H9 (cell line): ENCODE measurements around the gene LEFTY1. TPM values are rescaled to one million over a fixed set of nuclear protein-coding genes. Genes with fewer than 3 reads are reported as not detected.

ENCODE experiments used
- DNase-seq: peaks from one replicate; pipeline ENCODE4 v3.0.0-alpha.2; 2017
- H2AFZ ChIP-seq: one replicate; pipeline ENCODE4 v1.6.1; 2013; ENCODE audit warnings: mild to moderate bottlenecking, low read length, control low read depth, moderate library complexity
- H2AK5ac ChIP-seq: 2 replicates; pipeline ENCODE4 v1.6.1; 2013; ENCODE audit warnings: low read length, control low read depth, mixed read lengths; ENCODE audit not compliant: insufficient read length
- H2BK120ac ChIP-seq: one replicate; pipeline ENCODE4 v1.6.1; 2013; ENCODE audit warnings: low read depth, mild to moderate bottlenecking, low read length, control low read depth, inconsistent platforms; ENCODE audit not compliant: poor library complexity, severe bottlenecking
- H2BK12ac ChIP-seq: 2 replicates; pipeline ENCODE4 v1.6.1; 2013; ENCODE audit warnings: low read length, control low read depth, mixed read lengths, low read depth; ENCODE audit not compliant: insufficient read length
- H2BK15ac ChIP-seq: 2 replicates; pipeline ENCODE4 v1.6.1; 2013; ENCODE audit warnings: low read depth, low read length, control low read depth
- H2BK20ac ChIP-seq: one replicate; pipeline ENCODE4 v1.6.1; 2013; ENCODE audit warnings: low read depth, mild to moderate bottlenecking, low read length, control low read depth, inconsistent platforms; ENCODE audit not compliant: poor library complexity, severe bottlenecking
- H2BK5ac ChIP-seq: 2 replicates; pipeline ENCODE4 v1.6.1; 2013; ENCODE audit warnings: low read length, control low read depth, mixed read lengths; ENCODE audit not compliant: insufficient read length
- H3K14ac ChIP-seq: 2 replicates; pipeline ENCODE4 v1.6.1; 2013; ENCODE audit warnings: low read length, control low read depth; ENCODE audit not compliant: insufficient read depth
- H3K18ac ChIP-seq: 2 replicates; pipeline ENCODE4 v1.6.1; 2013; ENCODE audit warnings: low read depth, mild to moderate bottlenecking, mixed read lengths, low read length, control low read depth; ENCODE audit not compliant: insufficient read length
- H3K23ac ChIP-seq: 2 replicates; pipeline ENCODE4 v1.6.1; 2013; ENCODE audit warnings: low read length, control low read depth, mixed read lengths, low read depth; ENCODE audit not compliant: insufficient read length
- H3K23me2 ChIP-seq: 2 replicates; pipeline ENCODE4 v1.6.1; 2013; ENCODE audit warnings: low read depth, mild to moderate bottlenecking, mixed read lengths, low read length, control low read depth; ENCODE audit not compliant: insufficient read length, poor library complexity, severe bottlenecking
- H3K27ac ChIP-seq: 2 replicates; pipeline ENCODE4 v1.5.1; 2013; ENCODE audit warnings: low read length, control low read depth, mixed read lengths, low read depth; ENCODE audit not compliant: insufficient read length
- H3K27me3 ChIP-seq: 2 replicates; pipeline ENCODE4 v1.6.1; 2013; ENCODE audit warnings: low read length, control low read depth, inconsistent platforms; ENCODE audit not compliant: insufficient read depth
- H3K4ac ChIP-seq: 2 replicates; pipeline ENCODE4 v1.6.1; 2013; ENCODE audit warnings: low read depth, mild to moderate bottlenecking, control low read depth, inconsistent platforms, low read length, moderate library complexity
- H3K4me1 ChIP-seq: 2 replicates; pipeline ENCODE4 v1.6.1; 2013; ENCODE audit warnings: low read length, control low read depth, inconsistent platforms; ENCODE audit not compliant: insufficient read depth
- H3K4me2 ChIP-seq: 2 replicates; pipeline ENCODE4 v1.6.1; 2013; ENCODE audit warnings: low read length, control low read depth, mixed read lengths; ENCODE audit not compliant: insufficient read length, insufficient read depth
- H3K56ac ChIP-seq: 2 replicates; pipeline ENCODE4 v1.6.1; 2013; ENCODE audit warnings: low read depth, mild to moderate bottlenecking, mixed read lengths, low read length, control low read depth; ENCODE audit not compliant: insufficient read length
- H3K79me1 ChIP-seq: 2 replicates; pipeline ENCODE4 v1.6.1; 2013; ENCODE audit warnings: low read depth, mild to moderate bottlenecking, moderate library complexity, low read length, control low read depth, inconsistent platforms; ENCODE audit not compliant: insufficient read depth, poor library complexity, severe bottlenecking
- H3K79me2 ChIP-seq: 2 replicates; pipeline ENCODE4 v1.6.1; 2013; ENCODE audit warnings: low read length, control low read depth, inconsistent platforms; ENCODE audit not compliant: insufficient read depth
- H3K9ac ChIP-seq: 2 replicates; pipeline ENCODE4 v1.6.1; 2013; ENCODE audit warnings: low read length, control low read depth, mixed read lengths; ENCODE audit not compliant: insufficient read length; ENCODE audit errors: extremely low read depth
- H3K9me3 ChIP-seq: one replicate; pipeline ENCODE4 v1.6.1; 2013; ENCODE audit warnings: low read depth, low read length, inconsistent platforms; ENCODE audit not compliant: control insufficient read depth
- H3T11ph ChIP-seq: one replicate; pipeline ENCODE4 v1.6.1; 2013; ENCODE audit warnings: mild to moderate bottlenecking, low read length, control low read depth, inconsistent platforms
- H4K20me1 ChIP-seq: one replicate; pipeline ENCODE4 v1.6.1; 2013; ENCODE audit not compliant: control insufficient read depth, insufficient read length, insufficient read depth
- H4K5ac ChIP-seq: 2 replicates; pipeline ENCODE4 v1.6.1; 2013; ENCODE audit warnings: low read depth, mild to moderate bottlenecking, mixed read lengths, low read length, control low read depth; ENCODE audit not compliant: insufficient read length
- H4K8ac ChIP-seq: replicated peaks from 2 replicates; pipeline ENCODE4 v1.6.1; 2013; ENCODE audit warnings: low read length, control low read depth, mixed read lengths, low read depth; ENCODE audit not compliant: insufficient read length
- H4K91ac ChIP-seq: 2 replicates; pipeline ENCODE4 v1.6.1; 2013; ENCODE audit warnings: low read depth, mild to moderate bottlenecking, moderate library complexity, mixed read lengths, low read length, control low read depth; ENCODE audit not compliant: insufficient read length
- H3K27ac Mint-ChIP-seq, 3 experiments: 2 replicates in 2 of 3; 3 replicates in 1 of 3; pipeline ENCODE4 v1.8.0; 2020 to 2021; ENCODE audit warnings: mixed read lengths in 3 of 3, mild to moderate bottlenecking in 1 of 3, moderate library complexity in 1 of 3
- H3K27me3 Mint-ChIP-seq: 2 replicates; pipeline ENCODE4 v1.8.0; 2021; ENCODE audit warnings: low read depth, mild to moderate bottlenecking, moderate library complexity, mixed read lengths
- H3K36me3 Mint-ChIP-seq, 3 experiments: 2 replicates in 2 of 3; 3 replicates in 1 of 3; pipeline ENCODE4 v1.8.0; 2020 to 2021; ENCODE audit warnings: low read depth in 3 of 3, mixed read lengths in 3 of 3; ENCODE audit not compliant: insufficient read depth in 1 of 3
- H3K4me1 Mint-ChIP-seq, 2 experiments: 2 replicates each; pipeline ENCODE4 v1.8.0; 2020; ENCODE audit warnings: mixed read lengths in 2 of 2
- H3K4me3 Mint-ChIP-seq, 2 experiments: 2 replicates in 1 of 2; 3 replicates in 1 of 2; pipeline ENCODE4 v1.8.0; 2020 to 2021; ENCODE audit warnings: mild to moderate bottlenecking in 2 of 2, mixed read lengths in 2 of 2, moderate library complexity in 1 of 2
- H3K9me3 Mint-ChIP-seq, 2 experiments: 2 replicates in 1 of 2; 3 replicates in 1 of 2; pipeline ENCODE4 v1.8.0; 2020; ENCODE audit warnings: mild to moderate bottlenecking in 2 of 2, mixed read lengths in 2 of 2, moderate library complexity in 1 of 2
- WGBS: extraction: QIAGEN DNeasy Blood & Tissue Kit; methylation state at CpG from one replicate; pipeline ENCODE4 v1.1.7; 2013; ENCODE audit warnings: missing lambda C conversion rate, low lambda C conversion rate, mixed read lengths; ENCODE audit not compliant: insufficient read length; ENCODE audit errors: extremely low coverage; 5-methylcytosine and 5-hydroxymethylcytosine counted together
- total RNA-seq: library from RNA; stranded (reverse); gene quantifications from 2 replicates; pipeline ENCODE4 v1.2.1, GENCODE V29; 2021
- TF ChIP-seq, protein P1 (sequence below): fragments of 200-600 bp; sonication (generic); conservative IDR thresholded peaks from 3 replicates; pipeline ENCODE4 v1.8.0; 2021; ENCODE audit warnings: antibody characterized with exemption, mild to moderate bottlenecking

Gene LEFTY1
- total RNA-seq, 1 experiment from 2014 or later, result 107 TPM

DNA sequence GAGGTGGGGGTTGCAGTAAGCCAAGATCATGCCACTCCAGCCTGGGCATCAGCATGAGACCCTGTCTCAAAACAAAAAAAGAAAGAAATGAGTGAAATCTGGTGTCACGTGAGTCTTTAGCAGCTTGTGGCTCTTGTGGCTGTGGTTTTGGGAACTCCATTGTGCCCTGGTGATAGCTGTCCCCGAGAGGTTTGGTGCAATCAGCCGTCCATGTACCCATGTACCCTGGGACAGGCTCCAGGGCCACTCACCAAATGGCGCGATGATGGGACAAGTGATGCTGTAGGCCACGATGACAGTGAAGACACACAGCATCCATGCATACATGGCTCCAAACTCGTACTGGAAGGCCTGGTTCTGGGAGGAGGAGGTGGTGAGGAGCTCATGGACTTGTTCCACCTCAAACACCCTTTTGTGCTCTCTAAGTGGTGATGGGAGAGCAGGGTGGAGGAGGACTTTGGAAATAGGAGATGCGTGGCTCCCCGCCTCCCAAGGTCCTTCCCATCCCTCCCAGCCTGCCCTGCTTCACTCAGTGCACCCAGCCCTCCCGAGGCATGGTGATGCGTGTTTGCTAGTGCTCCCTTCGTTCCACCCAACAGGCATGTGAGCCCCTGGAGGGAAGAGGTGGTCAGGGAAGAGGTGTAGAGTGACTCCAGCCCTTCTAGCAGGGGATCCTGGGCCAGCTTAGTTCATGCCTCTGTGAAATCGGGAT lies 36.4 kb downstream of the LEFTY1 start:
- Histone ChIP-seq H4K20me1 (peaks cover 2% of the 10 kb centered on the region), H3K18ac (no peak overlapping the region), H4K8ac (no peak overlapping the region), H3K9me3 (peaks cover 4% of the 10 kb centered on the region), H3K56ac (no peak overlapping the region), H2BK12ac (no peak overlapping the region), H3K23me2 (no peaks in the 10 kb centered on the region), H3K9ac (no peak overlapping the region), H3K79me1 (no peaks in the 10 kb centered on the region), H2BK20ac (no peak overlapping the region), H2BK15ac (no peak overlapping the region), H3K27ac (no peak overlapping the region), H3K23ac (no peak overlapping the region), H3T11ph (no peak overlapping the region), H3K4ac (no peak overlapping the region), H4K5ac (no peak overlapping the region), H3K14ac (no peak overlapping the region), H4K91ac (no peak overlapping the region), H3K4me1 (no peaks in the 10 kb centered on the region), H3K4me2 (no peak overlapping the region), H2AFZ (no peak overlapping the region), H2AK5ac (no peak overlapping the region), H2BK120ac (no peak overlapping the region), H2BK5ac (no peak overlapping the region), H3K27me3 (no peaks in the 10 kb centered on the region; the same call in 1 of the 2 replicates), H3K79me2 (no peaks in the 10 kb centered on the region)
- Mint-ChIP-seq H3K27me3 (no peaks in the 10 kb centered on the region), H3K9me3 (peaks cover 5 to 9% of the 10 kb centered on the region in 2 experiments), H3K4me3 (no peak overlapping the region), H3K36me3 (peaks cover 76 to 96% (median 78%) of the 10 kb centered on the region in 3 experiments), H3K4me1 (peaks cover 0 to 6% of the 10 kb centered on the region in 2 experiments; a peak in 3 of 4 replicates), H3K27ac (no peak overlapping the region)
- DNase-seq, result no peak
- no CpG with 5 or more reads among the region's 13 CpGs for WGBS
- TF ChIP-seq, protein P1, sequence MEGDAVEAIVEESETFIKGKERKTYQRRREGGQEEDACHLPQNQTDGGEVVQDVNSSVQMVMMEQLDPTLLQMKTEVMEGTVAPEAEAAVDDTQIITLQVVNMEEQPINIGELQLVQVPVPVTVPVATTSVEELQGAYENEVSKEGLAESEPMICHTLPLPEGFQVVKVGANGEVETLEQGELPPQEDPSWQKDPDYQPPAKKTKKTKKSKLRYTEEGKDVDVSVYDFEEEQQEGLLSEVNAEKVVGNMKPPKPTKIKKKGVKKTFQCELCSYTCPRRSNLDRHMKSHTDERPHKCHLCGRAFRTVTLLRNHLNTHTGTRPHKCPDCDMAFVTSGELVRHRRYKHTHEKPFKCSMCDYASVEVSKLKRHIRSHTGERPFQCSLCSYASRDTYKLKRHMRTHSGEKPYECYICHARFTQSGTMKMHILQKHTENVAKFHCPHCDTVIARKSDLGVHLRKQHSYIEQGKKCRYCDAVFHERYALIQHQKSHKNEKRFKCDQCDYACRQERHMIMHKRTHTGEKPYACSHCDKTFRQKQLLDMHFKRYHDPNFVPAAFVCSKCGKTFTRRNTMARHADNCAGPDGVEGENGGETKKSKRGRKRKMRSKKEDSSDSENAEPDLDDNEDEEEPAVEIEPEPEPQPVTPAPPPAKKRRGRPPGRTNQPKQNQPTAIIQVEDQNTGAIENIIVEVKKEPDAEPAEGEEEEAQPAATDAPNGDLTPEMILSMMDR, result no peak
